H1 (cell line): Measurements from ENCODE around the gene KLHL29. TPM values are rescaled to one million over a fixed set of nuclear protein-coding genes. Genes with fewer than 3 reads are reported as not detected.

Experiments
- CTCF ChIA-PET: fragments of 300-600 bp; sonication (Branson Sonifier 250); formaldehyde crosslinking; loops from one replicate; lab custom pipeline; 2021; ENCODE audit not compliant: partially characterized antibody; lab: Charles Lee
- POLR2A ChIA-PET: fragments of 300-600 bp; sonication (Branson Sonifier 250); formaldehyde crosslinking; loops from one replicate; lab custom pipeline; 2021; ENCODE audit warnings: inconsistent platforms; ENCODE audit not compliant: partially characterized antibody; lab: Charles Lee
- DNase-seq, 2 experiments: peaks; one replicate each; pipeline versions ENCODE4 v3.0.0 to v3.0.0-alpha.2; 2010 to 2022; ENCODE audit warnings: low spot score in 2 of 2, low read depth in 1 of 2, mixed read lengths in 1 of 2
- FAIRE-seq: peaks from 2 replicates; lab custom pipeline; 2011; peaks lifted over from hg19 to GRCh38; lab: Jason Lieb, UNC
- H2AFZ ChIP-seq: 2 replicates; pipeline ENCODE4 v1.8.1; 2012; ENCODE audit warnings: low read length, inconsistent platforms
- H2AK5ac ChIP-seq: 2 replicates; pipeline ENCODE4 v1.6.1; 2013; ENCODE audit warnings: low read depth, low read length
- H2BK120ac ChIP-seq: replicated peaks from 2 replicates; pipeline ENCODE3; 2013; ENCODE audit warnings: low read depth, low read length, inconsistent platforms
- H2BK12ac ChIP-seq: 2 replicates; pipeline ENCODE4 v1.6.1; 2013; ENCODE audit warnings: low read depth, low read length
- H2BK15ac ChIP-seq: 2 replicates; pipeline ENCODE4 v1.6.1; 2013; ENCODE audit warnings: low read length
- H2BK20ac ChIP-seq: 2 replicates; pipeline ENCODE4 v1.6.1; 2013; ENCODE audit warnings: low read length
- H2BK5ac ChIP-seq: 2 replicates; pipeline ENCODE4 v1.6.1; 2013; ENCODE audit warnings: low read depth, low read length
- H3K14ac ChIP-seq: 2 replicates; pipeline ENCODE4 v1.6.1; 2013; ENCODE audit warnings: inconsistent platforms; ENCODE audit not compliant: insufficient read length
- H3K18ac ChIP-seq: 2 replicates; pipeline ENCODE4 v1.6.1; 2013; ENCODE audit warnings: low read length; ENCODE audit errors: extremely low read depth
- H3K23ac ChIP-seq: 2 replicates; pipeline ENCODE4 v1.6.1; 2013; ENCODE audit warnings: inconsistent platforms; ENCODE audit not compliant: insufficient read length
- H3K23me2 ChIP-seq: 2 replicates; pipeline ENCODE4 v1.6.1; 2013; ENCODE audit warnings: low read depth, low read length
- H3K27ac ChIP-seq: 2 replicates; pipeline ENCODE4 v1.6.1; 2011; ENCODE audit warnings: low read depth, low read length, inconsistent platforms
- H3K27me3 ChIP-seq, 4 experiments: replicated peaks in 1 of 4; 1 replicate in 1 of 4; 2 replicates in 3 of 4; pipeline versions ENCODE4 v1.6.1 to v1.8.1; 2011 to 2013; ENCODE audit warnings: low read length in 3 of 4, mild to moderate bottlenecking in 3 of 4, inconsistent platforms in 2 of 4, mixed read lengths in 2 of 4, moderate library complexity in 1 of 4; ENCODE audit not compliant: control insufficient read depth in 3 of 4, insufficient read depth in 3 of 4; ENCODE audit errors: extremely low read depth in 1 of 4
- H3K36me3 ChIP-seq, 4 experiments: 2 replicates each; pipeline versions ENCODE4 v1.6.1 to v1.8.1; 2011 to 2013; ENCODE audit warnings: mild to moderate bottlenecking in 4 of 4, low read length in 3 of 4, moderate library complexity in 2 of 4, control low read depth in 1 of 4, inconsistent platforms in 1 of 4; ENCODE audit not compliant: insufficient read depth in 4 of 4, control insufficient read depth in 2 of 4
- H3K4ac ChIP-seq: replicated peaks from 2 replicates; pipeline ENCODE3; 2013; ENCODE audit warnings: low read length, low read depth, mixed read lengths, inconsistent platforms; ENCODE audit not compliant: insufficient read length
- H3K4me1 ChIP-seq, 4 experiments: replicated peaks in 1 of 4; 1 replicate in 1 of 4; 2 replicates in 3 of 4; pipeline versions ENCODE4 v1.6.1 to v1.8.1; 2011 to 2013; ENCODE audit warnings: low read length in 3 of 4, inconsistent platforms in 2 of 4, mixed read lengths in 1 of 4; ENCODE audit not compliant: insufficient read depth in 4 of 4, control insufficient read depth in 3 of 4
- H3K4me2 ChIP-seq, 2 experiments: 2 replicates each; pipeline versions ENCODE4 v1.6.1 to v1.8.1; 2011 to 2013; ENCODE audit warnings: low read depth in 2 of 2, low read length in 2 of 2, control low read depth in 1 of 2, inconsistent platforms in 1 of 2, mild to moderate bottlenecking in 1 of 2; ENCODE audit not compliant: insufficient read depth in 1 of 2
- H3K4me3 ChIP-seq, 4 experiments: fragments of 200-600, 300-600 bp in 1 of 4; sonication (generic), shearing (Covaris generic), sonication (Bioruptor Twin) in 1 of 4; 2 replicates each; pipeline versions ENCODE4 v1.5.1 to v1.8.1; 2011 to 2016; ENCODE audit warnings: low read length in 4 of 4, low read depth in 3 of 4, control low read depth in 2 of 4, inconsistent platforms in 2 of 4, mild to moderate bottlenecking in 2 of 4, mixed read lengths in 1 of 4, moderate library complexity in 1 of 4; ENCODE audit not compliant: insufficient read depth in 2 of 4; ENCODE audit errors: extremely low read depth in 1 of 4
- H3K56ac ChIP-seq: replicated peaks from 2 replicates; pipeline ENCODE3; 2013; ENCODE audit warnings: low read depth, mild to moderate bottlenecking, mixed read lengths, low read length, inconsistent platforms; ENCODE audit not compliant: insufficient read length
- H3K79me1 ChIP-seq: 2 replicates; pipeline ENCODE4 v1.6.1; 2013; ENCODE audit warnings: low read depth, low read length, control low read depth
- H3K79me2 ChIP-seq, 2 experiments: 2 replicates each; pipeline versions ENCODE4 v1.6.1 to v1.8.1; 2012 to 2013; ENCODE audit warnings: low read length in 2 of 2, mild to moderate bottlenecking in 2 of 2, inconsistent platforms in 1 of 2; ENCODE audit not compliant: insufficient read depth in 2 of 2, control insufficient read depth in 1 of 2
- H3K9ac ChIP-seq, 4 experiments: replicated peaks in 1 of 4; 1 replicate in 1 of 4; 2 replicates in 3 of 4; pipeline versions ENCODE4 v1.6.1 to v1.8.1; 2011 to 2013; ENCODE audit warnings: low read depth in 3 of 4, low read length in 3 of 4, control low read depth in 2 of 4, mild to moderate bottlenecking in 2 of 4, moderate library complexity in 2 of 4, inconsistent platforms in 1 of 4; ENCODE audit errors: extremely low read depth in 1 of 4
- H3K9me3 ChIP-seq, 2 experiments: 2 replicates each; pipeline versions ENCODE4 v1.6.1 to v1.8.1; 2012 to 2013; ENCODE audit warnings: mild to moderate bottlenecking in 2 of 2, moderate library complexity in 2 of 2, control low read depth in 1 of 2, inconsistent platforms in 1 of 2, low read depth in 1 of 2, low read length in 1 of 2, mixed read lengths in 1 of 2; ENCODE audit not compliant: insufficient read depth in 2 of 2
- H4K20me1 ChIP-seq, 2 experiments: replicated peaks in 1 of 2; 2 replicates each; pipeline versions ENCODE3 to v1.8.1; 2011 to 2013; ENCODE audit warnings: inconsistent platforms in 2 of 2, low read length in 2 of 2, mild to moderate bottlenecking in 1 of 2; ENCODE audit not compliant: insufficient read depth in 2 of 2, control insufficient read depth in 1 of 2
- H4K5ac ChIP-seq: 2 replicates; pipeline ENCODE4 v1.6.1; 2013; ENCODE audit warnings: low read length, low read depth, mixed read lengths, inconsistent platforms; ENCODE audit not compliant: insufficient read length
- H4K8ac ChIP-seq: 2 replicates; pipeline ENCODE4 v1.8.0; 2013; ENCODE audit warnings: mild to moderate bottlenecking, moderate library complexity, low read length, inconsistent platforms; ENCODE audit not compliant: insufficient read depth; ENCODE audit errors: extremely low read depth
- H4K91ac ChIP-seq: replicated peaks from 2 replicates; pipeline ENCODE3; 2013; ENCODE audit warnings: low read length, mixed read lengths, inconsistent platforms; ENCODE audit not compliant: insufficient read length
- BCL11A ChIP-seq, 2 experiments: IDR thresholded peaks; one replicate each; pipeline ENCODE4 v1.6.1; 2011; ENCODE audit warnings: low read depth in 2 of 2, low read length in 2 of 2, mild to moderate bottlenecking in 2 of 2
- CBX5 ChIP-seq: fragments of 300-800, 300-1000 bp; sonication (generic); IDR thresholded peaks from 2 replicates; pipeline ENCODE4 v1.7.1; 2016; ENCODE audit warnings: antibody characterized with exemption, low read length, low read depth
- CBX8 ChIP-seq: fragments of 300-800, 300-1000 bp; sonication (generic); IDR thresholded peaks from 2 replicates; pipeline ENCODE4 v1.7.1; 2016; ENCODE audit warnings: low read depth, low read length, borderline replicate concordance
- CEBPB ChIP-seq: IDR thresholded peaks from 2 replicates; pipeline ENCODE4 v1.6.1; 2012; ENCODE audit warnings: low read depth, low read length
- FOSL1 ChIP-seq: IDR thresholded peaks from 2 replicates; pipeline ENCODE4 v1.6.1; 2011; ENCODE audit warnings: mild to moderate bottlenecking, low read depth, low read length, moderate library complexity; ENCODE audit not compliant: insufficient read depth
- KDM1A ChIP-seq: fragments of 200-600, 300-600 bp; sonication (generic); IDR thresholded peaks from 2 replicates; pipeline ENCODE4 v1.7.1; 2016; ENCODE audit warnings: mild to moderate bottlenecking, low read length, borderline replicate concordance
- MAFK ChIP-seq: IDR thresholded peaks from 2 replicates; pipeline ENCODE4 v1.6.1; 2012; ENCODE audit warnings: low read depth, mild to moderate bottlenecking, improper control_type of control experiment, low read length
- NRF1 ChIP-seq: IDR thresholded peaks from 2 replicates; pipeline ENCODE4 v1.6.1; 2011; ENCODE audit warnings: mild to moderate bottlenecking, low read depth, low read length, improper control_type of control experiment
- RFX5 ChIP-seq: IDR thresholded peaks from 2 replicates; pipeline ENCODE4 v1.6.1; 2011; ENCODE audit warnings: low read depth, low read length, improper control_type of control experiment, borderline replicate concordance
- SAP30 ChIP-seq: fragments of 300-600 bp; sonication (generic); IDR thresholded peaks from 2 replicates; pipeline ENCODE4 v1.7.1; 2012; ENCODE audit warnings: low read length, moderate library complexity, mild to moderate bottlenecking, inconsistent platforms; ENCODE audit not compliant: insufficient read depth, insufficient replicate concordance
- SRF ChIP-seq: IDR thresholded peaks from 2 replicates; pipeline ENCODE4 v1.6.1; 2011; ENCODE audit warnings: mild to moderate bottlenecking, low read depth, low read length, moderate library complexity
- TAF1 ChIP-seq: IDR thresholded peaks from 2 replicates; pipeline ENCODE4 v1.6.1; 2011; ENCODE audit warnings: mild to moderate bottlenecking, low read depth, low read length
- TAF7 ChIP-seq: optimal IDR thresholded peaks from 2 replicates; pipeline ENCODE3; 2011; ENCODE audit warnings: low read depth, mild to moderate bottlenecking, inconsistent platforms, low read length, moderate library complexity, borderline replicate concordance
- WGBS, 2 experiments: shearing (Covaris generic) in 1 of 2; methylation state at CpG; one replicate each; pipeline versions ENCODE4 v1.1.6 to v1.1.7; 2013 to 2015; ENCODE audit warnings: low lambda C conversion rate in 2 of 2, mixed read lengths in 2 of 2, inconsistent platforms in 1 of 2, low coverage in 1 of 2, missing lambda C conversion rate in 1 of 2; ENCODE audit not compliant: insufficient replicate concordance in 2 of 2, insufficient coverage in 1 of 2, insufficient read length in 1 of 2; ENCODE audit errors: extremely low coverage in 1 of 2, missing lambda C conversion rate in 1 of 2; 5-methylcytosine and 5-hydroxymethylcytosine counted together
- polyA plus RNA-seq, 7 experiments: library from polyadenylated mRNA; depleted of rRNA in 3 of 7; stranded (reverse) in 5 of 7; unstranded in 2 of 7; fragments of >200 nt in 5 of 7; fragments of 200-250 nt in 2 of 7; gene quantifications; 1 replicate in 5 of 7; 2 replicates in 1 of 7; 4 replicates in 1 of 7; pipeline versions ENCODE4 v1.2.1 to v1.2.3, GENCODE V29; 2011 to 2013; ENCODE audit warnings: missing spikeins in 2 of 7, mixed read lengths in 2 of 7
- total RNA-seq: library from RNA; stranded (reverse); fragmentation: NEBNext Ultra II Directional; extraction: Animal tissue kit (Norgen Biotek cat#: 25700); gene quantifications from 2 replicates; pipeline ENCODE4 v1.2.1, GENCODE V29; 2021
- TF ChIP-seq, protein P1 (sequence below): IDR thresholded peaks from 2 replicates; pipeline ENCODE4 v1.6.1; 2011; ENCODE audit warnings: low read length, improper control_type of control experiment

The KLHL29 gene
- total and polyA plus RNA-seq, 2 of the 8 experiments (the other 6 are each of a cell fraction or from before 2014, with no cell fraction given) = 1.1 to 4.7 TPM

DNA sequence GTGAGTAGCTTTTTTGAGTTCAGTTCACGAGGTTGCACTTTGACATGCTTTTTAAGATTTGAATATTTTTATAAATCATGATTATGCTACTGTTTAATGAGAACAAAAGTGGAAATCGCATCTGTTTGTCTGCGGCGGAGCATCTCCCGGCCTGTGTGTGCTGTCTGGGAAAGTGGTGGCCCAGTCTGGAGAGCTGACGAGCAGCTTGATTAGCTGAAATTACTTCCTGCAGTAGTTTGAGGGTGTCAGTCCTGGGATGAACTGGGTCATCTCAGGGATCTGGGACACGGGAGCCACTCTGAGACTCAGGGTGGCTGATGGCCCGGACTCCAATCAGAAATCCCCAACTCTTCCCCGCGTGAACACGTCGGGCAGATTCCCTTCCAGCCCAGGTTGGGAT lies 115.9 kb downstream of the KLHL29 start:
- H3K36me3 ChIP-seq = no peaks in the 10 kb centered on the region
- H3K56ac ChIP-seq = no peak overlapping the region
- no peaks in the 10 kb centered on the region for H4K20me1 ChIP-seq
- no peak overlapping the region for H2BK12ac ChIP-seq
- H2BK15ac ChIP-seq = no peak overlapping the region
- no peak overlapping the region for H3K27ac ChIP-seq
- H3K4ac ChIP-seq = no peak overlapping the region
- H3K79me2 ChIP-seq = no peaks in the 10 kb centered on the region
- no peaks in the 10 kb centered on the region for H3K9me3 ChIP-seq
- H2BK20ac ChIP-seq = no peak overlapping the region
- WGBS, 2 experiments = 88% methylated on average over 12 of the region's 12 CpGs; no CpG with 5 or more reads in 1 of the 2 experiments
- DNase-seq = no peak
- no peaks in the 10 kb centered on the region; the same call in 1 of the 2 replicates for H3K23me2 ChIP-seq
- H3K4me3 ChIP-seq = no peak overlapping the region
- H2AFZ ChIP-seq = no peak overlapping the region
- H4K8ac ChIP-seq = no peak overlapping the region
- no peaks in the 10 kb centered on the region for H3K79me1 ChIP-seq
- CTCF ChIA-PET = interaction anchor here (0.7 to 0.9 kb wide), 2 partner anchors 10 to 66 kb away, joined by 3 read pairs; no protein-coding TSS in a partner anchor
- no peak overlapping the region for H2BK5ac ChIP-seq
- no peak overlapping the region for H4K91ac ChIP-seq
- H3K9ac ChIP-seq = no peak overlapping the region
- H3K18ac ChIP-seq = no peak overlapping the region
- H3K14ac ChIP-seq = no peak overlapping the region
- no peak overlapping the region for H3K4me2 ChIP-seq
- no peak overlapping the region for H2AK5ac ChIP-seq
- no peak for FAIRE-seq
- peaks cover 3 to 13% (median 11%) of the 10 kb centered on the region in 4 experiments for H3K4me1 ChIP-seq
- H3K27me3 ChIP-seq = no peaks in the 10 kb centered on the region
- no peak overlapping the region for H4K5ac ChIP-seq
- POLR2A ChIA-PET = no interaction called here
- no peak overlapping the region for H3K23ac ChIP-seq
- no peak overlapping the region for H2BK120ac ChIP-seq
- TF ChIP-seq KDM1A (no peak), TAF7 (no peak), CBX8 (no peak), RFX5 (no peak), SRF (no peak), CEBPB (no peak), CBX5 (no peak), BCL11A (IDR thresholded peaks at IDR 0.05; ENCODE audit: low read depth in 2 of 2, low read length in 2 of 2) (no peak), FOSL1 (no peak), MAFK (no peak), SAP30 (no peak), NRF1 (no peak), TAF1 (no peak)
- TF ChIP-seq, protein P1, sequence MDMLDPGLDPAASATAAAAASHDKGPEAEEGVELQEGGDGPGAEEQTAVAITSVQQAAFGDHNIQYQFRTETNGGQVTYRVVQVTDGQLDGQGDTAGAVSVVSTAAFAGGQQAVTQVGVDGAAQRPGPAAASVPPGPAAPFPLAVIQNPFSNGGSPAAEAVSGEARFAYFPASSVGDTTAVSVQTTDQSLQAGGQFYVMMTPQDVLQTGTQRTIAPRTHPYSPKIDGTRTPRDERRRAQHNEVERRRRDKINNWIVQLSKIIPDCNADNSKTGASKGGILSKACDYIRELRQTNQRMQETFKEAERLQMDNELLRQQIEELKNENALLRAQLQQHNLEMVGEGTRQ = no peak
